Progenitor cell of endocrine pancreas (in vitro differentiated cells): ENCODE measurements around the gene HTR5A. TPM values are rescaled to one million over a fixed set of nuclear protein-coding genes. Genes with fewer than 3 reads are reported as not detected.
"Not testable (repeated sequence)": the region's sequence is repeated elsewhere in the genome, so short reads cannot be mapped to it uniquely, and the experiment has no call there.

Experiments used
- DNase-seq: peaks from one replicate; pipeline ENCODE4 v3.0.0; 2021; ENCODE audit warnings: low spot score; ENCODE audit not compliant: unreplicated experiment
- H3K27ac Mint-ChIP-seq: 2 replicates; pipeline ENCODE4 v1.8.0; 2021; ENCODE audit warnings: mild to moderate bottlenecking, moderate library complexity, mixed read lengths
- H3K27me3 Mint-ChIP-seq: 2 replicates; pipeline ENCODE4 v1.8.0; 2021; ENCODE audit warnings: mixed read lengths
- H3K36me3 Mint-ChIP-seq: 2 replicates; pipeline ENCODE4 v1.8.0; 2022; ENCODE audit warnings: mixed read lengths; ENCODE audit not compliant: insufficient read depth
- H3K4me1 Mint-ChIP-seq: 2 replicates; pipeline ENCODE4 v1.8.0; 2021; ENCODE audit warnings: low read depth, mixed read lengths
- H3K4me3 Mint-ChIP-seq: 2 replicates; pipeline ENCODE4 v1.8.0; 2021; ENCODE audit warnings: low read depth, mild to moderate bottlenecking, moderate library complexity, mixed read lengths
- H3K9me3 Mint-ChIP-seq: 2 replicates; pipeline ENCODE4 v1.8.0; 2021; ENCODE audit warnings: low read depth, mixed read lengths
- long read RNA-seq: library from polyadenylated mRNA; unstranded; transcript quantifications from one replicate; pipeline ENCODE4 v2.0.0, GENCODE V29; 2020
- total RNA-seq: library from RNA; stranded (reverse); gene quantifications from 2 replicates; pipeline ENCODE4 v1.2.1, GENCODE V29; 2021
- TF ChIP-seq, protein P1 (sequence below): fragments of 200-600 bp; sonication (generic); IDR thresholded peaks from one replicate; pipeline ENCODE4 v1.5.0; 2021; ENCODE audit warnings: antibody characterized with exemption, mild to moderate bottlenecking; ENCODE audit not compliant: unreplicated experiment

HTR5A gene
- not detected in 2 replicates for total RNA-seq
- long read RNA-seq = 0 reads

GRCh38 chr7:155069992-155070751, at the start of gene HTR5A:
TSS of gene HTR5A (plus strand) at chr7:155070324. CDS start at chr7:155070900, 576 bp downstream.
- Mint-ChIP-seq H3K36me3 (no peaks in the 10 kb centered on the region), H3K4me3 (no peak within 1 kb of the TSS), H3K4me1 (no peaks in the 10 kb centered on the region), H3K9me3 (no peaks in the 10 kb centered on the region), H3K27ac (peak within 1 kb of the TSS; percentile 24), H3K27me3 (peaks cover 41% of the 10 kb centered on the region)
- DNase-seq = peak; percentile 94
- TF ChIP-seq, protein P1, sequence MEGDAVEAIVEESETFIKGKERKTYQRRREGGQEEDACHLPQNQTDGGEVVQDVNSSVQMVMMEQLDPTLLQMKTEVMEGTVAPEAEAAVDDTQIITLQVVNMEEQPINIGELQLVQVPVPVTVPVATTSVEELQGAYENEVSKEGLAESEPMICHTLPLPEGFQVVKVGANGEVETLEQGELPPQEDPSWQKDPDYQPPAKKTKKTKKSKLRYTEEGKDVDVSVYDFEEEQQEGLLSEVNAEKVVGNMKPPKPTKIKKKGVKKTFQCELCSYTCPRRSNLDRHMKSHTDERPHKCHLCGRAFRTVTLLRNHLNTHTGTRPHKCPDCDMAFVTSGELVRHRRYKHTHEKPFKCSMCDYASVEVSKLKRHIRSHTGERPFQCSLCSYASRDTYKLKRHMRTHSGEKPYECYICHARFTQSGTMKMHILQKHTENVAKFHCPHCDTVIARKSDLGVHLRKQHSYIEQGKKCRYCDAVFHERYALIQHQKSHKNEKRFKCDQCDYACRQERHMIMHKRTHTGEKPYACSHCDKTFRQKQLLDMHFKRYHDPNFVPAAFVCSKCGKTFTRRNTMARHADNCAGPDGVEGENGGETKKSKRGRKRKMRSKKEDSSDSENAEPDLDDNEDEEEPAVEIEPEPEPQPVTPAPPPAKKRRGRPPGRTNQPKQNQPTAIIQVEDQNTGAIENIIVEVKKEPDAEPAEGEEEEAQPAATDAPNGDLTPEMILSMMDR = peak; percentile 7

- Mint-ChIP-seq H3K4me1 (no peaks in the 10 kb centered on the region), H3K27ac (no peak overlapping the region), H3K27me3 (peaks cover 4% of the 10 kb centered on the region), H3K36me3 (no peaks in the 10 kb centered on the region), H3K4me3 (no peak overlapping the region), H3K9me3 (no peaks in the 10 kb centered on the region)
- TF ChIP-seq, protein P1 = no peak
- no peak for DNase-seq
Measured at GRCh38 chr7:155020996-155021395, 49.1 kb upstream of the HTR5A start.

DNA sequence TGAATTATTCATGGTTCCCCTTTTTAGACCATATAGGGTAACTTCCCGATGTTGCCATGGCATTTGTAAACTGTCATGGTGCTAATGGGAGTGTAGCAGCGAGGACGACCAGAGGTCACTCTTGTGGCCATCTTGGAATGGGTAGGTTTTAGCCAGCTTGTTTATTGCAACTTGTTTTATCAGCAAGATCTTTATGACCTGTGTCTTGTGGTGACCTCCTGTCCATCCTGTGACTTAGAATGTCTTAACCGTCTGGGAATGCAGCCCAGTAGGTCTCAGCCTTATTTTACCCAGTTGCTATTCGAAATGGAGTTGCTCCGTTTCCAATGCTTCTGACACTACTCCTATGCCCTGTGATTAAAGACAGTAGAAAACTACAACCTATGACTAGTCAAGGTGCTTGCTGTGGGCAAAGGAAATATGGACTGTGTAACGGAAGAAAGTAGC, 48.4 kb upstream of the HTR5A start:
- no peak overlapping the region for H3K4me3 Mint-ChIP-seq
- H3K27ac Mint-ChIP-seq = no peak overlapping the region
- H3K9me3 Mint-ChIP-seq = no peaks in the 10 kb centered on the region
- H3K27me3 Mint-ChIP-seq = peaks cover 4% of the 10 kb centered on the region
- DNase-seq = no peak
- no peaks in the 10 kb centered on the region for H3K4me1 Mint-ChIP-seq
- H3K36me3 Mint-ChIP-seq = no peaks in the 10 kb centered on the region
- TF ChIP-seq, protein P1 = no peak

DNA sequence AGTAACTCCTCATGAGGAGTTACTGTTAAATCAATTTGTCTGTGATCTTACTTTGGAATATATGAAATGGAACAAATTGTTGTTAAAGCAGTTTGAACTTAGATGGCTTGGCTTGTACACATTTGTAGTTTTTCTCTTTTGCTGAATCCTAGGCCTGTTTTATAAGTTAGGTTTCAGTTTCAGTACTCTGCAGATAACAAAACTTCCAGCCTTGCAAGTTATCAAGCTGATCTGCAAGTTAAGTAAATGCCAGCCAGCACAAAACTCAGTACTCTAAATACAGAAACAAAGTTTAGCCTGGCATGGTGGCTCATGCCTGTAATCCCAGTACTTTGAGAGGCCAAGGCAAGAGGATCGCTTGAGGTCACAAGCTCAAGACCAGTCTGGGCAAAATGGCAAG, 42.2 kb upstream of the HTR5A start:
- TF ChIP-seq, protein P1 = no peak
- Mint-ChIP-seq H3K4me1 (no peaks in the 10 kb centered on the region), H3K36me3 (no peaks in the 10 kb centered on the region), H3K4me3 (no peak overlapping the region), H3K27ac (no peak overlapping the region), H3K9me3 (peaks cover 9% of the 10 kb centered on the region), H3K27me3 (no peaks in the 10 kb centered on the region)
- no peak for DNase-seq

- H3K36me3 Mint-ChIP-seq = no peaks in the 10 kb centered on the region
- no peaks in the 10 kb centered on the region for H3K4me1 Mint-ChIP-seq
- H3K27me3 Mint-ChIP-seq = no peaks in the 10 kb centered on the region
- no peak overlapping the region for H3K27ac Mint-ChIP-seq
- TF ChIP-seq, protein P1 = no peak
- no peak for DNase-seq
- H3K4me3 Mint-ChIP-seq = no peak overlapping the region
- peaks cover 14% of the 10 kb centered on the region for H3K9me3 Mint-ChIP-seq
Measured at GRCh38 chr7:155032978-155033377, 37.1 kb upstream of the HTR5A start.

- not testable (repeated sequence) for H3K4me3 Mint-ChIP-seq, H3K27ac Mint-ChIP-seq, H3K36me3 Mint-ChIP-seq, H3K4me1 Mint-ChIP-seq, DNase-seq, H3K27me3 Mint-ChIP-seq
- peaks cover 12% of the 10 kb centered on the region for H3K9me3 Mint-ChIP-seq
Measured at GRCh38 chr7:155034495-155034894, 35.6 kb upstream of the HTR5A start.
